Glutamatergic neuron (in vitro differentiated cells): ENCODE results near the gene MAP7D3. TPM values are rescaled to one million over a fixed set of nuclear protein-coding genes. Genes with fewer than 3 reads are reported as not detected.

ENCODE experiments used
- DNase-seq: peaks from one replicate; pipeline ENCODE4 v3.0.0; 2022
- H3K27ac Mint-ChIP-seq: one replicate; pipeline ENCODE4 v1.8.0; 2020; ENCODE audit warnings: mild to moderate bottlenecking, mixed read lengths, inconsistent platforms; ENCODE audit not compliant: unreplicated experiment
- H3K27me3 Mint-ChIP-seq: one replicate; pipeline ENCODE4 v1.8.0; 2020; ENCODE audit warnings: mild to moderate bottlenecking, moderate library complexity, mixed read lengths, inconsistent platforms; ENCODE audit not compliant: unreplicated experiment
- H3K36me3 Mint-ChIP-seq: one replicate; pipeline ENCODE4 v1.8.0; 2020; ENCODE audit warnings: mild to moderate bottlenecking, mixed read lengths, inconsistent platforms; ENCODE audit not compliant: unreplicated experiment
- H3K4me1 Mint-ChIP-seq: one replicate; pipeline ENCODE4 v1.8.0; 2020; ENCODE audit warnings: mild to moderate bottlenecking, low read depth, mixed read lengths, inconsistent platforms; ENCODE audit not compliant: unreplicated experiment
- H3K4me3 Mint-ChIP-seq: one replicate; pipeline ENCODE4 v1.8.0; 2020; ENCODE audit warnings: mild to moderate bottlenecking, mixed read lengths, inconsistent platforms; ENCODE audit not compliant: unreplicated experiment
- H3K9me3 Mint-ChIP-seq: one replicate; pipeline ENCODE4 v1.8.0; 2020; ENCODE audit warnings: mild to moderate bottlenecking, moderate library complexity, mixed read lengths, inconsistent platforms; ENCODE audit not compliant: unreplicated experiment
- CTCF ChIP-seq: fragments of 200-600 bp; sonication (generic); IDR thresholded peaks from one replicate; pipeline ENCODE4 v1.5.0; 2021; ENCODE audit not compliant: partially characterized antibody, unreplicated experiment
- total RNA-seq: library from RNA; stranded (reverse); fragmentation: NEBNext Ultra II Directional; extraction: Animal tissue kit (Norgen Biotek cat#: 25700); gene quantifications from one replicate; pipeline ENCODE4 v1.2.1, GENCODE V29; 2021; ENCODE audit not compliant: unreplicated experiment

The MAP7D3 gene
- total RNA-seq, 1 donor from 2014 or later = 4.6 TPM

- Mint-ChIP-seq H3K27ac (no peak overlapping the region), H3K4me1 (peaks cover 29% of the 10 kb centered on the region), H3K9me3 (peaks cover 3% of the 10 kb centered on the region), H3K4me3 (no peak overlapping the region), H3K27me3 (no peaks in the 10 kb centered on the region), H3K36me3 (no peaks in the 10 kb centered on the region)
- no peak for DNase-seq
- no peak for TF ChIP-seq CTCF
These were observed 48.3 kb downstream of the MAP7D3 start for GRCh38 chrX:136202889-136203288.

GRCh38 chrX:136201601-136202000, 49.6 kb downstream of the MAP7D3 start:
- no peaks in the 10 kb centered on the region for H3K36me3 Mint-ChIP-seq
- no peak overlapping the region for H3K4me3 Mint-ChIP-seq
- no peak for TF ChIP-seq CTCF
- peaks cover 31% of the 10 kb centered on the region for H3K4me1 Mint-ChIP-seq
- DNase-seq = no peak
- no peaks in the 10 kb centered on the region for H3K27me3 Mint-ChIP-seq
- H3K9me3 Mint-ChIP-seq = peaks cover 3% of the 10 kb centered on the region
- no peak overlapping the region for H3K27ac Mint-ChIP-seq

GRCh38 chrX:136200466-136200865, 50.7 kb downstream of the MAP7D3 start:
- Mint-ChIP-seq H3K4me1 (peaks cover 28% of the 10 kb centered on the region), H3K27me3 (no peaks in the 10 kb centered on the region), H3K27ac (no peak overlapping the region), H3K4me3 (no peak overlapping the region), H3K36me3 (no peaks in the 10 kb centered on the region), H3K9me3 (peaks cover 7% of the 10 kb centered on the region)
- no peak for DNase-seq
- TF ChIP-seq CTCF = no peak

- no peak for TF ChIP-seq CTCF
- no peak for DNase-seq
- Mint-ChIP-seq H3K27me3 (no peaks in the 10 kb centered on the region), H3K4me1 (peaks cover 22% of the 10 kb centered on the region), H3K9me3 (peaks cover 5% of the 10 kb centered on the region), H3K36me3 (no peaks in the 10 kb centered on the region), H3K4me3 (no peak overlapping the region), H3K27ac (no peak overlapping the region)
These were observed 51.8 kb downstream of the MAP7D3 start for GRCh38 chrX:136199365-136199764.

- no peak for TF ChIP-seq CTCF
- Mint-ChIP-seq H3K4me3 (peak overlapping the region; percentile 32), H3K9me3 (peaks cover 5% of the 10 kb centered on the region), H3K27ac (no peak overlapping the region), H3K36me3 (no peaks in the 10 kb centered on the region), H3K27me3 (peaks cover 2% of the 10 kb centered on the region), H3K4me1 (peaks cover 22% of the 10 kb centered on the region)
- DNase-seq = no peak
These were observed 52.4 kb downstream of the MAP7D3 start for GRCh38 chrX:136198678-136199243.
